CD4-positive, alpha-beta T cell treated with Interferon alpha-2 for 1 hour (primary cell): Measurements from ENCODE around the gene CHML.

ENCODE experiments used
- DNase-seq, 2 donors: peaks; one replicate each; pipeline ENCODE4 v3.0.0-alpha.2; 2020 to 2022

Gene CHML

GRCh38 chr1:241615043-241615974, 24.9 kb downstream of the CHML start:
- no peak for DNase-seq

GRCh38 chr1:241614572-241614971, 25.6 kb downstream of the CHML start:
- DNase-seq: no peak

- DNase-seq: no peak
Observed at GRCh38 chr1:241614144-241614543, 26.0 kb downstream of the CHML start.

- no peak for DNase-seq
Observed at GRCh38 chr1:241612533-241613477, 27.4 kb downstream of the CHML start.

- DNase-seq: no peak
Observed at GRCh38 chr1:241611736-241612135, 28.4 kb downstream of the CHML start.

- peak; percentile 19 to 75 for DNase-seq
Observed at GRCh38 chr1:241611063-241611462, 29.1 kb downstream of the CHML start.

- DNase-seq: no peak
Observed at GRCh38 chr1:241610056-241610815, 29.9 kb downstream of the CHML start.

- DNase-seq: no peak
Observed at GRCh38 chr1:241608379-241609033, 31.7 kb downstream of the CHML start.

- no peak for DNase-seq
Observed at GRCh38 chr1:241607497-241607896, 32.7 kb downstream of the CHML start.

- no peak for DNase-seq
Observed at GRCh38 chr1:241606544-241606943, 33.6 kb downstream of the CHML start.

- DNase-seq: no peak
Observed at GRCh38 chr1:241605146-241605805, 34.9 kb downstream of the CHML start.

- DNase-seq: no peak
Observed at GRCh38 chr1:241603731-241604245, 36.4 kb downstream of the CHML start.

GRCh38 chr1:241600496-241600901, 39.7 kb downstream of the CHML start:
- no peak for DNase-seq

GRCh38 chr1:241598249-241598648, 41.9 kb downstream of the CHML start:
- no peak for DNase-seq

GRCh38 chr1:241596633-241597032, 43.5 kb downstream of the CHML start:
- no peak for DNase-seq

GRCh38 chr1:241593186-241593585, 47.0 kb downstream of the CHML start:
- no peak for DNase-seq

- DNase-seq: no peak
Observed at GRCh38 chr1:241592273-241592958, 47.8 kb downstream of the CHML start.

GRCh38 chr1:241591736-241592135, 48.4 kb downstream of the CHML start:
- DNase-seq: no peak

GRCh38 chr1:241591317-241591716, 48.9 kb downstream of the CHML start:
- DNase-seq: no peak

GRCh38 chr1:241590719-241591118, 49.5 kb downstream of the CHML start:
- DNase-seq: no peak
